ENCODE measurements around the gene SYNCRIP. TPM values are rescaled to one million over a fixed set of nuclear protein-coding genes. Genes with fewer than 3 reads are reported as not detected.
"Not testable (repeated sequence)": the region's sequence is repeated elsewhere in the genome, so short reads cannot be mapped to it uniquely, and the experiment has no call there.

SYNCRIP gene
- polyA plus RNA-seq, 3 donors: 178 to 217 (median 198) TPM

GRCh38 chr6:85672050-85672449 is 29.4 kb upstream of the SYNCRIP start:
- no peak for DNase-seq (ENCODE audit: low read depth in 3 of 3, low spot score in 2 of 3)

- DNase-seq (ENCODE audit: low read depth in 3 of 3, low spot score in 2 of 3): no peak
Observed at GRCh38 chr6:85670573-85670972, 27.9 kb upstream of the SYNCRIP start.

- no peak for DNase-seq (ENCODE audit: low read depth in 3 of 3, low spot score in 2 of 3)
Observed at GRCh38 chr6:85669735-85670194, 27.1 kb upstream of the SYNCRIP start.

DNA sequence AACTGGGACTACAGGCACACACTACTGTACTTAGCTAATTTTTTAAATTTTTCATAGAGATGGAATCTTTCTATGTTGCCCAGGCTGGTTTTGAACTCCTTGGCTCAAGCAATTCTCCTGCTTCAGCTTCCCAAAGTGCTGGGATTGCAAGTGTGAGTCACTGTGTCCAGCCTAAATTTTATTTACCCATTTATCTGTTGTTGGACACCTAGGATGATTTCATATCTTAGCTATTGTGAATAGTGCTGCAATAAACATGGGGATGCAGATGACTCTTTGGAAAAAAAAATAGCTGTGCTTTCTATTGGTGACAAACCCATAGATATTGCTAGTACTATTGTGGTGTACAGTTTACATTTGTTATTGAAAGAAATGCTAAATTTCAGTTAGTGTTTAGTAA is 19.6 kb upstream of the SYNCRIP start:
- no peak for DNase-seq (ENCODE audit: low read depth in 3 of 3, low spot score in 2 of 3)

- no peak for DNase-seq (ENCODE audit: low read depth in 3 of 3, low spot score in 2 of 3)
Observed at GRCh38 chr6:85660181-85660611, 17.5 kb upstream of the SYNCRIP start.

DNA sequence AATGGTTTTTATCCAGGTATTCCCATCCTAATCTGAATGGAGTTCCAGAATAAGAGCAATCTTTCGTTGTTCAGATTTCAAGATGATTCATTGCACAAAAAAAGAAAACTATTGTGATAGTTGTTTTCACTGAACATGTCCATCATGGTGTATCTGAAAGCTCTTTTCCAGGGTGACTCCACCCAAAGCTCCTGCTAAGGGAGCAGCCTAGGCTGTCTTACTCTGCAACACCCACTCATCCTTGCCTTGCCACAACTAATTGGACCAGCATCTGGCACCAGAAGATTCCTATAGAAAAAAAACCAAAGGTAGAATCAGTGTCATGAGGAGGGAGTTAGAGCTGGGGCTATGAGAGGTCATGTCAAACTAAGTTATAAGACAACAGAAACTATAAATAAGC is 7.9 kb upstream of the SYNCRIP start:
- DNase-seq (ENCODE audit: low read depth in 3 of 3, low spot score in 2 of 3): no peak

DNA sequence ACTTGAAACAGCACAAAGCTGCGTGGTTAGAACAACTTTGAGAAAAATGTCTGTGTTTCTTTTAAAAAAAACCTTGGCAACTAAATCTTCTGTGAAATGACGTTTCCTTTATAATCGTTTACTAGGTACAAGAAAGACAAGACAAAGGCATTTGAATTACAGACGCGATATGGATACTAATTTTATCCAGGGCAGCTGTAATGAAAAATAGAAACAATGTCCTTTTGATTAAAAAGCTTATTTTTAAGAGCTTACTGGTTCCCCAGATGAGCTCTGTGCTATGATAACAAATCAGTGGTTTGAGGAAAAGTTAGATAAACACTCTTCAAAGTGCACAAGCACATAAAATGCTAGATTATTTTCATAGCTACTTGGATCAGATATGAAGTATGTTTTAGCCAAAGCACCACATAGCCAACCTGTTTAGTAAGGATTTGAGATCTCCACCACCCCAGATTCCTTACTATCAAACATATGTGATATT is 1.6 kb upstream of the SYNCRIP start:
- peak in 1 of 3 donors; percentile 12 for DNase-seq (ENCODE audit: low read depth in 3 of 3, low spot score in 2 of 3)

- peak; percentile 76 to 79 (median 77) for DNase-seq (ENCODE audit: low read depth in 3 of 3, low spot score in 2 of 3)
Observed at GRCh38 chr6:85643537-85644278, 1.0 kb upstream of the SYNCRIP start.

GRCh38 chr6:85641897-85642773 is 551 bp downstream of the SYNCRIP start:
- DNase-seq (ENCODE audit: low read depth in 3 of 3, low spot score in 2 of 3): peak in 2 of 3 donors; percentile 13 to 36

GRCh38 chr6:85641522-85641896 is 1.2 kb downstream of the SYNCRIP start:
- DNase-seq (ENCODE audit: low read depth in 3 of 3, low spot score in 2 of 3): no peak

DNA sequence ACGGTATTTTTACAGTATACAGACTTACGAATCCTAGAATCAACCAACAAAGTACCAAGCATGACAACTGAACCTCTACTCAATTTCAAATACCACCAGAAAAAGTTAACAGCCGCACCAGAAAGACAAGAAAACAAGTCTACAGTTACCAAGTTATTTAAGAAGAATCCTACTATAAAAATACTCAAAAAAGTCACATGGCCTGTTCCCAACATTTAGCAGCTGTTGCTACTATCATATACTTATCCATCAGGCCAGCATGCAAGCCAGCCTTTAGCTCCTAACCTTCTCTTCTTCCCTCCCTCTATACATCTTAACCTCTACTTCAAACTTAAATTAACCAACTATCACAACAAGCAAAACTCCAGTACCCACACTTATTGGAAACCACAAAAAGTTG is 1.9 kb downstream of the SYNCRIP start:
- no peak for DNase-seq (ENCODE audit: low read depth in 3 of 3, low spot score in 2 of 3)

DNA sequence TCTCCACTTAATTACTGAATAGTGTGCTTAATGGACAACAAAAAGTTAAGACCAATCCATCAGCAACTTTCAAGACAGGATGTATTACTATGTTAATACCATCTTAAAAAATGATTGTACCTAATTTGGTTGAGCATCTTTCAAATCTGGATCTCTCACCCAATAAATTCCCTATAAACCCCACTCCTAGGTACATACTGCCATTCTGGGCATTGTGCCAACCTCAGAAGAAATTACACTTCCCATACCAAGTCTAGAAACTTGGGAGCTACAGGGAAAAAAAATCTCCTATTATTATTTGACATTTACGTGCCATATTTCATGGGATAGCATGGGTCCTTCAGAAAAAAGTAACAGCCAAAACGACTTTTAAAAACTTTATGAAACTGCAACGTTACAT is 5.1 kb downstream of the SYNCRIP start:
- DNase-seq (ENCODE audit: low read depth in 3 of 3, low spot score in 2 of 3): no peak

DNA sequence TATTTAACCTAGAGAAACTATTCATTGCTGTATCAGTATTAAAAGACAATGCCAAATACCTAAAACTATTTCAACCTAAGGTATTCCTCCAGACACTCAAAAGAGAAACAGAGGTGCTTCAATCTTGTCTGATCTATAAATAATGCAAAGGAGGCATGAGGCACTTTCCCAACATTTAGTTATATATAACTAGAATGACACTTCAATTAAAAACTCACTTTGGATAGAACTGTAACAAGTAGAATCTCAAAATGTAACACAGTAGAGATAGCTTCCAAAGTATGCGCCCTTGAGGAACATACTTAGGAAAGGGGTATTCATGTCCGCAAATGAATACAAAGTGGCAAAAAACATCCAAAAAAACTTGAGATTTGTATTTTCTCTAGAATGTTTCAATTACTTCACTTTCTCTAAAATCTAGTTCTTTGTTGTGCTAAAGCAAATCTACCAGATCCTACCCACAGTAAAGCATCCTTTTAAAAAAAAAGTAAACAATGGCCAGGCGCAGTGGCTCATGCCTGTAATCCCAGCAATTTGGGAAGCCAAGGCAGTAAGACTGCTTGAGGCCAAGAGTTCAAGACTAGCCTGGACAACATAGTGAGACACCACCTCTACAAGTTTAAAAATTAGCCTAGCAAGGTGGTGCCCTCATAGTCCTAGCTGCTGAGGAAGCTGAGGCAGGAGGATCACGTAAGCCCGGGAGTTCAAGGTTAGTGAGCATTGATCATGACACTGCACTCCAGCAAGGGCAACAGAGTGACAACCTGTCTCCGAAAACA is 10.3 kb downstream of the SYNCRIP start:
- DNase-seq (ENCODE audit: low read depth in 3 of 3, low spot score in 2 of 3): no peak

DNA sequence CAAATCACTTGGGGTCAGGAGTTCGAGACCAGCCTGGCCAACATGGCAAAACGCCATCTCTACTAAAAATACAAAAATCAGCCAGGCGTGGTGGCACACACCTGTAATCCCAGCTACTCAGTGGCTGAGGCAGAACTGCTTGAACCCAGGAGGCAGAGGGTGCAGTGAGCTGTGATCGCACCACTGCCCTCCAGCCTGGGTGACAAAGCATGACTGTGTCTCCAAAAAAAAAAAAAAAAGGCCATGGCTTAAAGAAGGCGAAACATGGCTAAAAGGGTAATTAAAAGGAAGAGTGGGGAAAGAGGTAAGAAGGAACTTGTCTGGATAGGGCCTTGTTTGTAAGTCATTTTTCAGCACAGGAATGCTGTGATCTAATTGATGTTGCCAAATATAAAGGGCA is 11.6 kb downstream of the SYNCRIP start:
- not testable (repeated sequence) for DNase-seq (ENCODE audit: low read depth in 3 of 3, low spot score in 2 of 3)

- DNase-seq (ENCODE audit: low read depth in 3 of 3, low spot score in 2 of 3): no peak
Observed at GRCh38 chr6:85628353-85628752, 14.3 kb downstream of the SYNCRIP start.

DNA sequence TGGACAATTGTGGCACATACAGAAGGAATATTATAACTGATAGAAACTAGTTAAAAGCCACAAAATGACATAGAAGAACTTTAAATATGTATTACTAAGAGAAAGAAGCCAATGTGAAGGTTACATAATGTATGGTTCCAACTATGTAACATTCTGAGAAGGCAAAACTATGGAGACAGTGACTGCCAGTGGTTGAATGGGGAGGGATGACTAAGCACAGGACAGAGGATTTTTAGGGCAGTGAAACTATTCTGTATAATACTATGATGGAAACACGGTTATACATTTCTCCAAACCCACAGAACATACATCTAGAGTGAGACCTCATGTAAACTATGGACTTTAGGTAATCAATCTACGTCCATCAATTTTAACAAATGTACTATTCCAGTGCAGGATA is 22.4 kb downstream of the SYNCRIP start:
- no peak for DNase-seq (ENCODE audit: low read depth in 3 of 3, low spot score in 2 of 3)

DNA sequence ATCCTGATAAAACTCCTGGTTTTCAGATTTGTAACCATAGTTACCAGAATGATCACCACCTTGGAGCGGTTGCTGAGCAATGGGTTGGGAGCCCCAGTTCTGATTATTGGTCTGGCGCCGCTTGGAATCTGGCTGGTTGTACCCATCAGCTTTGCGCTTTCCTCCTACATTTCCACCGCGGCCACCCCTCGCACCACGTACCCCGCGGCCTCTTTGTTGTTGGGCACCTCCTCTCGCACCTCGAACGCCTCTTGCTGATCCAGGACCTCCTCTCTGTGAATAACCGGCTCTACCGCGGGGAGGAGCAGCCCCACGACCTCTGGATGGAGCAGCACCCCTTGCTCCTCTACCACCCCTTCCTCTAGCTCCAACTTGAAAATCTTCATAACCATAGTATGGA is 27.9 kb downstream of the SYNCRIP start:
- DNase-seq (ENCODE audit: low read depth in 3 of 3, low spot score in 2 of 3): no peak

DNA sequence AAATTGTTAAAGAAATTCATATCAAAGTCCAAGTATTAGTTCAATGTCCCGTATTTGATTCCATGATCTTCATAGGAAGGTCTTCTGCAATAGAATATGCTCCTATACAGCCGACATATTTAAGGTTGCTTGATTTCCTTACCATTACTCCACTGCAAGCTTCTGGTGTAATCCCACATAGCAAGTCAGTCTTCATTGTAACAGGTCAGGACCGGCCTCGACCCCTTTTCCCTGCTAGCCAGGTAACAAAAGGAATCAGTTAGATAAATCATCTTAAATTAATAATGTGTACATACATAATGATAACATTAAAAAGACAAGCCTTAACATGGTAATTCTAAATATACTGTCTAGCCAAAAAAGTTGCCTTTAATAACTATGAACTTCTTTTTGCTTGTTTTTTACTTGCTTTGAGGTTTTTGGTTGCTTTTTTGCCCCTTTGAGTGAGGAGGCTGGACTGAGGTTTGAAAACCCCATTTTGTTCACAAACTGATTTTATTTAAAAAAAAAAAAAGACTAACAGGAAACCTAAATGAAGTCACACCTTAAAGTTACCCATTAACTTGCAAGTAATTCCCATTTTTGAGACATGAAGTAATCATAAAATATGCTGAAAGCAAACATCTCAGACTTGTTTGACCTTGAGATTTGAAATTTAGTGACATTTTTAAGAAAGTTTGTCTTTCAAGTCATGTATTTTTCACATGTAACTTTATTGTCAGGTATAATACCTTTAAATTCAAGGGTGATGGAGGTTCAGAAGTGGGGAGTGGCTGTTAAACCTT is 29.8 kb downstream of the SYNCRIP start:
- no peak for DNase-seq (ENCODE audit: low read depth in 3 of 3, low spot score in 2 of 3)

- DNase-seq (ENCODE audit: low read depth in 3 of 3, low spot score in 2 of 3): no peak
Observed at GRCh38 chr6:85610182-85610895, 32.3 kb downstream of the SYNCRIP start.

All from right renal cortex interstitium (tissue), 3 donors.